Cerebellar nuclear complex (tissue), 1 donor: Measurements from ENCODE around the gene MYO5B.
"Not testable (repeated sequence)": the region's sequence is repeated elsewhere in the genome, so short reads cannot be mapped to it uniquely, and the experiment has no call there.

ENCODE experiments used
- DNase-seq, 2 experiments: peaks; one replicate each; lab custom pipeline; 2025; lab: John Stamatoyannopoulos, UW

The MYO5B gene

GRCh38 chr18:49837889-49838288 lies 357.1 kb downstream of the MYO5B start:
- DNase-seq, result no peak

- not testable (repeated sequence) for DNase-seq
These were observed 357.6 kb downstream of the MYO5B start for GRCh38 chr18:49837316-49837835.

- DNase-seq, result no peak
These were observed 359.5 kb downstream of the MYO5B start for GRCh38 chr18:49835405-49835804.

GRCh38 chr18:49834258-49834657 lies 360.7 kb downstream of the MYO5B start:
- DNase-seq, result no peak

GRCh38 chr18:49833814-49834213 lies 361.1 kb downstream of the MYO5B start:
- no peak for DNase-seq

GRCh38 chr18:49832221-49832647 lies 362.7 kb downstream of the MYO5B start:
- DNase-seq, result no peak

GRCh38 chr18:49827996-49828395 lies 367.0 kb downstream of the MYO5B start:
- no peak for DNase-seq

- DNase-seq, result no peak
These were observed 374.9 kb downstream of the MYO5B start for GRCh38 chr18:49819823-49820671.

GRCh38 chr18:49819071-49819662 lies 375.8 kb downstream of the MYO5B start:
- DNase-seq, result no peak

GRCh38 chr18:49817947-49818346 lies 377.0 kb downstream of the MYO5B start:
- DNase-seq, result no peak

GRCh38 chr18:49815927-49816326 lies 379.0 kb downstream of the MYO5B start:
- no peak for DNase-seq

GRCh38 chr18:49814147-49814499 lies 380.8 kb downstream of the MYO5B start:
- DNase-seq, result peak in 1 of 2 experiments; percentile 2

- peak in 1 of 2 experiments; percentile 63 for DNase-seq
These were observed 381.4 kb downstream of the MYO5B start, which contains the start of gene ACAA2 for GRCh38 chr18:49813319-49814146. Gene ACAA2, minus strand, starts transcription at chr18:49813533. Its CDS starts 49 bp downstream, at chr18:49813484.

GRCh38 chr18:49813069-49813318 lies 382.0 kb downstream of the MYO5B start:
- DNase-seq, result no peak

GRCh38 chr18:49812286-49813068 lies 382.5 kb downstream of the MYO5B start:
- no peak for DNase-seq

- DNase-seq, result no peak
These were observed 383.6 kb downstream of the MYO5B start for GRCh38 chr18:49811151-49811938.

GRCh38 chr18:49808553-49809191 lies 386.3 kb downstream of the MYO5B start:
- DNase-seq, result not testable (repeated sequence)

GRCh38 chr18:49804096-49804495 lies 390.9 kb downstream of the MYO5B start:
- no peak for DNase-seq

GRCh38 chr18:49802623-49803022 lies 392.3 kb downstream of the MYO5B start:
- no peak for DNase-seq

GRCh38 chr18:49800491-49800890 lies 394.5 kb downstream of the MYO5B start:
- DNase-seq, result not testable (repeated sequence)
